B cell (primary cell): ENCODE data around the gene ANGPTL8. TPM values are rescaled to one million over a fixed set of nuclear protein-coding genes. Genes with fewer than 3 reads are reported as not detected.

Source experiments
- ATAC-seq: fragments of 200-7000 bp; cut with Tn5 transposase; one replicate; pipeline ENCODE4 v1.10.0; 2021; ENCODE audit warnings: low read depth, mild to moderate bottlenecking, moderate number of reproducible peaks, moderate library complexity
- CTCF ChIA-PET: fragments of 350-600 bp; sonication (Branson Sonifier 250); formaldehyde crosslinking; loops from one replicate; lab custom pipeline; 2021; ENCODE audit warnings: antibody characterized with exemption, inconsistent platforms; lab: Charles Lee
- POLR2A ChIA-PET: fragments of 350-600 bp; sonication (Branson Sonifier 250); formaldehyde crosslinking; loops from one replicate; lab custom pipeline; 2021; ENCODE audit warnings: antibody characterized with exemption; lab: Charles Lee
- DNase-seq: peaks from one replicate; pipeline ENCODE4 v3.0.0; 2013
- H2AFZ ChIP-seq: 2 replicates; pipeline ENCODE4 v1.6.1; 2012; ENCODE audit warnings: mild to moderate bottlenecking, low read depth, low read length; ENCODE audit not compliant: insufficient read depth, poor library complexity, severe bottlenecking
- H3K27ac ChIP-seq, 2 donors: 1 replicate in 1 of 2; 2 replicates in 1 of 2; pipeline ENCODE4 v1.5.1; 2012 to 2013; ENCODE audit warnings: low read length in 2 of 2, mild to moderate bottlenecking in 2 of 2, moderate library complexity in 1 of 2
- H3K27me3 ChIP-seq, 4 experiments: fragments of 200-600 bp in 1 of 4; sonication (generic) in 1 of 4; replicated peaks in 1 of 4; 1 replicate in 2 of 4; 2 replicates in 2 of 4; pipeline versions ENCODE4 v1.6.1 to v1.7.0; 2013 to 2016; ENCODE audit warnings: low read length in 3 of 4, mild to moderate bottlenecking in 2 of 4, mixed read lengths in 1 of 4, moderate library complexity in 1 of 4; ENCODE audit not compliant: insufficient read depth in 4 of 4, control insufficient read depth in 3 of 4; ENCODE audit errors: control extremely low read depth in 1 of 4
- H3K36me3 ChIP-seq, 2 experiments: replicated peaks in 1 of 2; 1 replicate in 1 of 2; 2 replicates in 1 of 2; pipeline versions ENCODE4 v1.6.1 to v1.7.1; 2013; ENCODE audit warnings: low read length in 1 of 2; ENCODE audit not compliant: insufficient read depth in 2 of 2, control insufficient read depth in 1 of 2; ENCODE audit errors: control extremely low read depth in 1 of 2, extremely low read depth in 1 of 2
- H3K4me1 ChIP-seq, 2 donors: fragments of 200-600 bp in 1 of 2; sonication (generic) in 1 of 2; 1 replicate in 1 of 2; 2 replicates in 1 of 2; pipeline versions ENCODE4 v1.5.1 to v1.6.1; 2013 to 2017; ENCODE audit warnings: low read length in 2 of 2; ENCODE audit not compliant: control insufficient read depth in 2 of 2, insufficient read depth in 2 of 2
- H3K4me2 ChIP-seq: replicated peaks from 2 replicates; pipeline ENCODE3; 2012; ENCODE audit warnings: mild to moderate bottlenecking, low read depth, low read length; ENCODE audit not compliant: poor library complexity, severe bottlenecking
- H3K4me3 ChIP-seq, 5 experiments: fragments of 200-600 bp in 1 of 5; sonication (generic) in 1 of 5; 1 replicate in 3 of 5; 2 replicates in 2 of 5; pipeline versions ENCODE4 v1.5.1 to v1.7.0; 2011 to 2016; ENCODE audit warnings: low read length in 4 of 5, mild to moderate bottlenecking in 4 of 5, low read depth in 2 of 5, control low read depth in 1 of 5, moderate library complexity in 1 of 5; ENCODE audit not compliant: insufficient read depth in 1 of 5; ENCODE audit errors: control extremely low read depth in 1 of 5, extremely low read depth in 1 of 5
- H3K79me2 ChIP-seq: fragments of 200-600 bp; sonication (generic); one replicate; pipeline ENCODE4 v1.6.0; 2016; ENCODE audit warnings: low read length; ENCODE audit not compliant: control insufficient read depth, insufficient read depth
- H3K9ac ChIP-seq: fragments of 200-600 bp; sonication (generic); 2 replicates; pipeline ENCODE4 v1.6.1; 2017; ENCODE audit warnings: mild to moderate bottlenecking, low read length, moderate library complexity
- H3K9me3 ChIP-seq, 3 donors: one replicate each; pipeline versions ENCODE4 v1.6.1 to v1.7.1; 2013; ENCODE audit warnings: low read length in 2 of 3; ENCODE audit not compliant: control insufficient read depth in 2 of 3, insufficient read depth in 1 of 3; ENCODE audit errors: control extremely low read depth in 1 of 3
- H4K20me1 ChIP-seq: 2 replicates; pipeline ENCODE4 v1.6.0; 2012; ENCODE audit warnings: mild to moderate bottlenecking, low read length; ENCODE audit not compliant: insufficient read depth, control insufficient read depth, poor library complexity, severe bottlenecking
- H3K27ac Mint-ChIP-seq: one replicate; pipeline ENCODE4 v1.8.0; 2021; ENCODE audit warnings: mixed read lengths
- H3K27me3 Mint-ChIP-seq: one replicate; pipeline ENCODE4 v1.8.0; 2021; ENCODE audit warnings: mixed read lengths
- H3K4me1 Mint-ChIP-seq: one replicate; pipeline ENCODE4 v1.8.0; 2021; ENCODE audit warnings: mixed read lengths
- H3K4me3 Mint-ChIP-seq: one replicate; pipeline ENCODE4 v1.8.0; 2021; ENCODE audit warnings: mixed read lengths
- H3K9me3 Mint-ChIP-seq: one replicate; pipeline ENCODE4 v1.8.0; 2022; ENCODE audit warnings: mixed read lengths; ENCODE audit not compliant: insufficient read depth
- CTCF ChIP-seq: fragments of 200-600 bp; IDR thresholded peaks from one replicate; pipeline ENCODE4 v1.8.0; 2022; ENCODE audit warnings: antibody characterized with exemption, mild to moderate bottlenecking
- EZH2 ChIP-seq: IDR thresholded peaks from 2 replicates; pipeline ENCODE4 v1.6.1; 2012; ENCODE audit warnings: borderline replicate concordance, low read depth, mild to moderate bottlenecking, moderate library complexity, low read length; ENCODE audit not compliant: insufficient read depth, poor library complexity, severe bottlenecking
- WGBS: methylation state at CpG from one replicate; pipeline ENCODE4 v1.1.5; 2013; ENCODE audit warnings: missing lambda C conversion rate; ENCODE audit not compliant: insufficient coverage; 5-methylcytosine and 5-hydroxymethylcytosine counted together
- intact Hi-C: fragments of 100-400 bp; cut with micrococcal nuclease; formaldehyde crosslinking; loops from one replicate; pipeline ENCODE4 v1.10.0; 2022
- polyA plus RNA-seq: library from polyadenylated mRNA; depleted of rRNA; stranded (reverse); fragments of >200 nt; gene quantifications from 2 replicates; pipeline ENCODE4 v1.2.3, GENCODE V29; 2012
- total RNA-seq, 2 donors: library from RNA; stranded (reverse); fragments of 120-200 nt in 1 of 2; gene quantifications; 1 replicate in 1 of 2; 2 replicates in 1 of 2; pipeline versions ENCODE4 v1.2.3 to v1.2.4, GENCODE V29; 2013 to 2022

Gene ANGPTL8
- total and polyA plus RNA-seq, 2 donors (not counting 1 experiment from before 2014, with no cell fraction given), result not detected

- no peaks in the 10 kb centered on the region for H3K36me3 ChIP-seq
- no peak overlapping the region for H3K27ac ChIP-seq
- Mint-ChIP-seq H3K4me3 (peak overlapping the region; percentile 27), H3K27me3 (no peaks in the 10 kb centered on the region), H3K9me3 (peaks cover 3% of the 10 kb centered on the region), H3K4me1 (peaks cover 6% of the 10 kb centered on the region), H3K27ac (no peak overlapping the region)
- TF ChIP-seq EZH2, result no peak
- TF ChIP-seq CTCF, result no peak
- H3K4me1 ChIP-seq, result peaks cover 3 to 4% of the 10 kb centered on the region in 2 donors
- ATAC-seq (no peak), DNase-seq (no peak)
- intact Hi-C loops, result loop anchor here (1.0 kb wide), 2 partner anchors 103 to 239 kb away; partner anchors contain the start of genes CCDC159 and TMEM205
- no peaks in the 10 kb centered on the region for H4K20me1 ChIP-seq
- H3K9ac ChIP-seq, result no peak overlapping the region
- ChIA-PET CTCF (interaction anchor here (0.6 to 2.8 kb wide), 3 partner anchors 11 to 239 kb away, joined by 3 to 13 read pairs (median 3); no protein-coding TSS in a partner anchor), POLR2A (interaction anchor here (0.6 kb wide), 2 partner anchors 10 to 180 kb away, joined by 3 read pairs; no protein-coding TSS in a partner anchor)
- H2AFZ ChIP-seq, result no peak overlapping the region
- 98% methylated on average over 6 of the region's 7 CpGs for WGBS
- H3K79me2 ChIP-seq, result no peaks in the 10 kb centered on the region
- peaks cover 0 to 22% (median 5%) of the 10 kb centered on the region in 3 donors for H3K9me3 ChIP-seq
- H3K4me2 ChIP-seq, result peak overlapping the region; percentile 69
- peaks cover 0 to 3% (median 1%) of the 10 kb centered on the region in 4 experiments for H3K27me3 ChIP-seq
- H3K4me3 ChIP-seq, result no peak overlapping the region
Measured at GRCh38 chr19:11243798-11244169, 4.4 kb downstream of the ANGPTL8 start.

- Histone ChIP-seq H3K9ac (no peak overlapping the region), H3K27me3 (peaks cover 0 to 3% (median 1%) of the 10 kb centered on the region in 4 experiments), H3K4me2 (no peak overlapping the region), H3K9me3 (peaks cover 0 to 9% (median 0%) of the 10 kb centered on the region in 3 donors), H3K79me2 (no peaks in the 10 kb centered on the region), H2AFZ (no peak overlapping the region), H3K4me1 (peaks cover 3 to 4% of the 10 kb centered on the region in 2 donors), H3K27ac (no peak overlapping the region), H3K36me3 (no peaks in the 10 kb centered on the region), H4K20me1 (no peaks in the 10 kb centered on the region), H3K4me3 (no peak overlapping the region)
- Mint-ChIP-seq H3K27me3 (no peaks in the 10 kb centered on the region), H3K9me3 (no peaks in the 10 kb centered on the region), H3K4me1 (peaks cover 6% of the 10 kb centered on the region), H3K27ac (no peak overlapping the region), H3K4me3 (no peak overlapping the region)
- WGBS, result 95% methylated on average over 3 of the region's 5 CpGs
- DNase-seq (no peak), ATAC-seq (no peak)
- TF ChIP-seq CTCF (no peak), EZH2 (no peak)
- ChIA-PET CTCF (interaction anchor here (2.8 kb wide), 1 partner anchor 238 kb away, joined by 13 read pairs; no protein-coding TSS in a partner anchor), POLR2A (no interaction called here)
- intact Hi-C loops, result no loop called here
Measured at GRCh38 chr19:11244846-11245589, 5.6 kb downstream of the ANGPTL8 start.
